HG03135 (cell line): ENCODE data around the gene SGPP1.
"Not testable (repeated sequence)": the region's sequence is repeated elsewhere in the genome, so short reads cannot be mapped to it uniquely, and the experiment has no call there.

Experiments
- ATAC-seq: cut with Tn5 transposase; IDR thresholded peaks from one replicate; pipeline ENCODE4 v1.9.1; 2021; ENCODE audit warnings: mild to moderate bottlenecking, moderate library complexity; ENCODE audit not compliant: unreplicated experiment

SGPP1 gene

GRCh38 chr14:63641473-63642228 is 86.2 kb downstream of the SGPP1 start, which contains the start of gene WDR89:
TSS of gene WDR89 (minus strand) at chr14:63641871. CDS start at chr14:63599942, 41,929 bp downstream.
- peak; percentile 84 for ATAC-seq

- ATAC-seq = no peak
These were observed 89.4 kb downstream of the SGPP1 start for GRCh38 chr14:63638493-63638892.

GRCh38 chr14:63636094-63636635 is 91.7 kb downstream of the SGPP1 start:
- ATAC-seq = not testable (repeated sequence)
